Immature natural killer cell (primary cell): ENCODE data around the gene PTPRM. TPM values are rescaled to one million over a fixed set of nuclear protein-coding genes. Genes with fewer than 3 reads are reported as not detected.
"Not testable (repeated sequence)": the region's sequence is repeated elsewhere in the genome, so short reads cannot be mapped to it uniquely, and the experiment has no call there.

Experiments
- DNase-seq, 3 donors: peaks; one replicate each; pipeline ENCODE4 v3.0.0; 2022; ENCODE audit warnings: mixed read lengths in 1 of 3
- H3K27ac Mint-ChIP-seq, 6 donors: one replicate each; pipeline ENCODE4 v1.8.0; 2020; ENCODE audit warnings: mixed read lengths in 6 of 6, mild to moderate bottlenecking in 5 of 6, inconsistent platforms in 4 of 6, moderate library complexity in 3 of 6
- H3K27me3 Mint-ChIP-seq, 3 donors: one replicate each; pipeline ENCODE4 v1.8.0; 2020 to 2021; ENCODE audit warnings: low read depth in 3 of 3, mild to moderate bottlenecking in 3 of 3, mixed read lengths in 3 of 3, moderate library complexity in 3 of 3, inconsistent platforms in 1 of 3
- H3K36me3 Mint-ChIP-seq, 3 donors: one replicate each; pipeline ENCODE4 v1.8.0; 2020; ENCODE audit warnings: mixed read lengths in 3 of 3, inconsistent platforms in 2 of 3, mild to moderate bottlenecking in 2 of 3
- H3K4me1 Mint-ChIP-seq, 2 donors: one replicate each; pipeline ENCODE4 v1.8.0; 2020; ENCODE audit warnings: inconsistent platforms in 2 of 2, mild to moderate bottlenecking in 2 of 2, mixed read lengths in 2 of 2, moderate library complexity in 1 of 2
- H3K4me3 Mint-ChIP-seq, 5 donors: one replicate each; pipeline ENCODE4 v1.8.0; 2020; ENCODE audit warnings: mild to moderate bottlenecking in 5 of 5, mixed read lengths in 5 of 5, inconsistent platforms in 3 of 5, moderate library complexity in 3 of 5
- H3K9me3 Mint-ChIP-seq, 6 donors: one replicate each; pipeline ENCODE4 v1.8.0; 2020; ENCODE audit warnings: mild to moderate bottlenecking in 6 of 6, mixed read lengths in 6 of 6, inconsistent platforms in 4 of 6, moderate library complexity in 3 of 6
- polyA plus RNA-seq, 3 donors: library from polyadenylated mRNA; unstranded; fragments of 300-500 nt; fragmentation: Illumina TruSeq; gene quantifications; one replicate each; pipeline ENCODE4 v1.2.3, GENCODE V29; 2021

PTPRM gene
- polyA plus RNA-seq, 3 donors from 2014 or later, result 1.3 to 9.7 (median 3.2) TPM

- Mint-ChIP-seq H3K36me3 (no peaks in the 10 kb centered on the region), H3K4me3 (no peak overlapping the region), H3K27me3 (peaks cover 0 to 1% (median 0%) of the 10 kb centered on the region in 3 donors), H3K9me3 (no peaks in the 10 kb centered on the region), H3K27ac (no peak overlapping the region), H3K4me1 (no peaks in the 10 kb centered on the region)
- DNase-seq, result no peak
Observed at GRCh38 chr18:8424481-8424880, 857.4 kb downstream of the PTPRM start.

GRCh38 chr18:8424917-8425725 is 858.0 kb downstream of the PTPRM start:
- no peak overlapping the region for H3K27ac Mint-ChIP-seq
- no peaks in the 10 kb centered on the region for H3K4me1 Mint-ChIP-seq

GRCh38 chr18:8426401-8426800 is 859.3 kb downstream of the PTPRM start:
- Mint-ChIP-seq H3K27me3 (peaks cover 0 to 1% (median 0%) of the 10 kb centered on the region in 3 donors), H3K36me3 (no peaks in the 10 kb centered on the region), H3K4me3 (no peak overlapping the region), H3K4me1 (no peaks in the 10 kb centered on the region), H3K27ac (no peak overlapping the region), H3K9me3 (no peaks in the 10 kb centered on the region)
- DNase-seq, result no peak

More at GRCh38 chr18:8424917-8425725, 858.0 kb downstream of the PTPRM start:
- H3K9me3 Mint-ChIP-seq, result no peaks in the 10 kb centered on the region
- H3K27me3 Mint-ChIP-seq, result peaks cover 0 to 1% (median 0%) of the 10 kb centered on the region in 3 donors
- H3K36me3 Mint-ChIP-seq, result no peaks in the 10 kb centered on the region
- no peak for DNase-seq
- H3K4me3 Mint-ChIP-seq, result no peak overlapping the region

- H3K4me3 Mint-ChIP-seq, result no peak overlapping the region
- H3K4me1 Mint-ChIP-seq, result no peaks in the 10 kb centered on the region
- no peaks in the 10 kb centered on the region for H3K36me3 Mint-ChIP-seq
- no peak overlapping the region for H3K27ac Mint-ChIP-seq
- no peaks in the 10 kb centered on the region for H3K9me3 Mint-ChIP-seq
- DNase-seq, result no peak
- peaks cover 0 to 1% (median 0%) of the 10 kb centered on the region in 3 donors for H3K27me3 Mint-ChIP-seq
Observed at GRCh38 chr18:8427339-8427738, 860.2 kb downstream of the PTPRM start.

GRCh38 chr18:8428951-8429350 is 861.8 kb downstream of the PTPRM start:
- Mint-ChIP-seq H3K27me3 (peaks cover 0 to 1% (median 0%) of the 10 kb centered on the region in 3 donors), H3K27ac (no peak overlapping the region), H3K4me1 (no peaks in the 10 kb centered on the region), H3K36me3 (no peaks in the 10 kb centered on the region), H3K4me3 (no peak overlapping the region), H3K9me3 (no peaks in the 10 kb centered on the region)
- DNase-seq, result no peak

GRCh38 chr18:8431036-8431435 is 863.9 kb downstream of the PTPRM start:
- Mint-ChIP-seq H3K9me3 (no peaks in the 10 kb centered on the region), H3K27ac (no peak overlapping the region), H3K4me3 (no peak overlapping the region), H3K4me1 (no peaks in the 10 kb centered on the region), H3K36me3 (no peaks in the 10 kb centered on the region), H3K27me3 (peaks cover 0 to 1% (median 0%) of the 10 kb centered on the region in 3 donors)
- no peak for DNase-seq

GRCh38 chr18:8433323-8433722 is 866.2 kb downstream of the PTPRM start:
- no peaks in the 10 kb centered on the region for H3K36me3 Mint-ChIP-seq
- no peak for DNase-seq
- no peaks in the 10 kb centered on the region for H3K4me1 Mint-ChIP-seq
- H3K27me3 Mint-ChIP-seq, result no peaks in the 10 kb centered on the region
- no peaks in the 10 kb centered on the region for H3K9me3 Mint-ChIP-seq
- no peak overlapping the region for H3K27ac Mint-ChIP-seq
- H3K4me3 Mint-ChIP-seq, result no peak overlapping the region

GRCh38 chr18:8433771-8434170 is 866.7 kb downstream of the PTPRM start:
- H3K9me3 Mint-ChIP-seq, result no peaks in the 10 kb centered on the region
- no peaks in the 10 kb centered on the region for H3K27me3 Mint-ChIP-seq
- no peak overlapping the region for H3K4me3 Mint-ChIP-seq
- no peak overlapping the region for H3K27ac Mint-ChIP-seq
- H3K4me1 Mint-ChIP-seq, result no peaks in the 10 kb centered on the region
- DNase-seq, result no peak
- H3K36me3 Mint-ChIP-seq, result no peaks in the 10 kb centered on the region

- H3K9me3 Mint-ChIP-seq, result peaks cover 0 to 3% (median 0%) of the 10 kb centered on the region in 6 donors
- no peaks in the 10 kb centered on the region for H3K36me3 Mint-ChIP-seq
- H3K27me3 Mint-ChIP-seq, result no peaks in the 10 kb centered on the region
- H3K4me1 Mint-ChIP-seq, result no peaks in the 10 kb centered on the region
- H3K4me3 Mint-ChIP-seq, result no peak overlapping the region
- no peak overlapping the region for H3K27ac Mint-ChIP-seq
- DNase-seq, result no peak
Observed at GRCh38 chr18:8435376-8435775, 868.3 kb downstream of the PTPRM start.

GRCh38 chr18:8439055-8439454 is 871.9 kb downstream of the PTPRM start:
- Mint-ChIP-seq H3K36me3 (no peaks in the 10 kb centered on the region), H3K4me1 (no peaks in the 10 kb centered on the region), H3K9me3 (peaks cover 0 to 3% (median 0%) of the 10 kb centered on the region in 6 donors), H3K27me3 (peaks cover 0 to 3% (median 1%) of the 10 kb centered on the region in 3 donors), H3K27ac (no peak overlapping the region), H3K4me3 (no peak overlapping the region)
- no peak for DNase-seq

GRCh38 chr18:8443505-8443904 is 876.4 kb downstream of the PTPRM start:
- Mint-ChIP-seq H3K27ac (no peak overlapping the region), H3K36me3 (no peaks in the 10 kb centered on the region)

GRCh38 chr18:8446936-8447335 is 879.8 kb downstream of the PTPRM start:
- H3K36me3 Mint-ChIP-seq, H3K27ac Mint-ChIP-seq, H3K4me3 Mint-ChIP-seq, H3K9me3 Mint-ChIP-seq, H3K4me1 Mint-ChIP-seq, DNase-seq: not testable (repeated sequence)
- peaks cover 0 to 19% (median 2%) of the 10 kb centered on the region in 3 donors for H3K27me3 Mint-ChIP-seq

More at GRCh38 chr18:8443505-8443904, 876.4 kb downstream of the PTPRM start:
- H3K4me3 Mint-ChIP-seq, result no peak overlapping the region
- no peak for DNase-seq
- peaks cover 1 to 5% (median 2%) of the 10 kb centered on the region in 3 donors for H3K27me3 Mint-ChIP-seq
- H3K4me1 Mint-ChIP-seq, result no peaks in the 10 kb centered on the region
- H3K9me3 Mint-ChIP-seq, result peaks cover 0 to 5% (median 0%) of the 10 kb centered on the region in 6 donors

- no peaks in the 10 kb centered on the region for H3K36me3 Mint-ChIP-seq
- no peak overlapping the region for H3K4me3 Mint-ChIP-seq
- DNase-seq, result no peak
- peaks cover 0 to 5% (median 1%) of the 10 kb centered on the region in 6 donors for H3K9me3 Mint-ChIP-seq
- no peak overlapping the region for H3K27ac Mint-ChIP-seq
- H3K27me3 Mint-ChIP-seq, result peaks cover 1 to 19% (median 2%) of the 10 kb centered on the region in 3 donors
- no peaks in the 10 kb centered on the region for H3K4me1 Mint-ChIP-seq
Observed at GRCh38 chr18:8448130-8448529, 881.0 kb downstream of the PTPRM start.

- Mint-ChIP-seq H3K36me3 (no peaks in the 10 kb centered on the region), H3K27ac (no peak overlapping the region), H3K9me3 (peaks cover 0 to 5% (median 1%) of the 10 kb centered on the region in 6 donors), H3K27me3 (peaks cover 2 to 19% (median 2%) of the 10 kb centered on the region in 3 donors), H3K4me1 (no peaks in the 10 kb centered on the region), H3K4me3 (no peak overlapping the region)
- no peak for DNase-seq
Observed at GRCh38 chr18:8450013-8450412, 882.9 kb downstream of the PTPRM start.
